ENCODE data around the gene OR2C1.

OR2C1 gene

DNA sequence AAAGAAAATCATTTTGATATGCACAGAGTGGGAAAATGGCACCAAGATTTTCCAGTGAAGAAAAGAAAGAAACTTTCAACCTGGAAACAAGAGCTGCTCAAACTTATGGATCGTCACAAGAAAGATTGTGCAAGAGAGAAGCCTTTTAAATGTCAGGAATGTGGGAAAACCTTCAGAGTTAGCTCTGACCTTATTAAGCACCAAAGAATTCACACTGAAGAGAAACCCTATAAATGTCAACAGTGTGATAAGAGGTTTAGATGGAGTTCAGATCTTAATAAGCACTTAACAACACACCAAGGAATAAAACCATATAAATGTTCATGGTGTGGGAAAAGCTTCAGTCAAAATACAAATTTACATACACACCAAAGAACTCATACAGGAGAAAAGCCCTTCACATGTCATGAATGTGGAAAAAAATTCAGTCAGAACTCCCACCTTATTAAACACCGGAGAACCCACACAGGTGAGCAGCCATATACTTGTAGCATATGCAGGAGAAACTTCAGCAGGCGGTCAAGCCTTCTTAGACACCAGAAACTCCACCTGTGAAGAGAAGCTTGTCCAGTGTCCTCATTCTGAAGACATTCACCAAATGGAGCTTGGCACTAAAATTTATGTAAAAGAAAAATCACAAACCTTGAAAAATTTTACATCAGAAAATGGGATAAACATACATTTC is 38.2 kb upstream of the OR2C1 start:
- no peak for TF ChIP-seq EZH2 (IDR thresholded peaks at IDR 0.05; ENCODE audit: borderline replicate concordance, low read depth, low read length, severe bottlenecking)
- TF ChIP-seq, protein P1, sequence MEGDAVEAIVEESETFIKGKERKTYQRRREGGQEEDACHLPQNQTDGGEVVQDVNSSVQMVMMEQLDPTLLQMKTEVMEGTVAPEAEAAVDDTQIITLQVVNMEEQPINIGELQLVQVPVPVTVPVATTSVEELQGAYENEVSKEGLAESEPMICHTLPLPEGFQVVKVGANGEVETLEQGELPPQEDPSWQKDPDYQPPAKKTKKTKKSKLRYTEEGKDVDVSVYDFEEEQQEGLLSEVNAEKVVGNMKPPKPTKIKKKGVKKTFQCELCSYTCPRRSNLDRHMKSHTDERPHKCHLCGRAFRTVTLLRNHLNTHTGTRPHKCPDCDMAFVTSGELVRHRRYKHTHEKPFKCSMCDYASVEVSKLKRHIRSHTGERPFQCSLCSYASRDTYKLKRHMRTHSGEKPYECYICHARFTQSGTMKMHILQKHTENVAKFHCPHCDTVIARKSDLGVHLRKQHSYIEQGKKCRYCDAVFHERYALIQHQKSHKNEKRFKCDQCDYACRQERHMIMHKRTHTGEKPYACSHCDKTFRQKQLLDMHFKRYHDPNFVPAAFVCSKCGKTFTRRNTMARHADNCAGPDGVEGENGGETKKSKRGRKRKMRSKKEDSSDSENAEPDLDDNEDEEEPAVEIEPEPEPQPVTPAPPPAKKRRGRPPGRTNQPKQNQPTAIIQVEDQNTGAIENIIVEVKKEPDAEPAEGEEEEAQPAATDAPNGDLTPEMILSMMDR (IDR thresholded peaks at IDR 0.05; ENCODE audit: borderline replicate concordance, extremely low read depth, low read length, poor library complexity, severe bottlenecking): no peak
- no peak overlapping the region for H3K4me2 ChIP-seq (ENCODE audit: insufficient read depth, low read length)
- no peak for DNase-seq
- H3K4me3 ChIP-seq (ENCODE audit: low read depth in 1 of 2, low read length in 2 of 2): no peak overlapping the region
- H3K79me2 ChIP-seq (ENCODE audit: insufficient read depth, low read length): no peaks in the 10 kb centered on the region
- H3K9me3 ChIP-seq (ENCODE audit: insufficient read depth, low read length, severe bottlenecking): peaks cover 38% of the 10 kb centered on the region
- no peaks in the 10 kb centered on the region for H4K20me1 ChIP-seq (ENCODE audit: insufficient read depth, low read length)
- H3K27ac ChIP-seq (ENCODE audit: low read length): no peak overlapping the region
- peaks cover 20% of the 10 kb centered on the region; the same call in 1 of the 2 replicates for H3K36me3 ChIP-seq (ENCODE audit: insufficient read depth, low read length)
- H3K27me3 ChIP-seq (ENCODE audit: insufficient read depth, low read length, poor library complexity): no peaks in the 10 kb centered on the region
- H3K4me1 ChIP-seq (ENCODE audit: insufficient read depth, low read length): no peaks in the 10 kb centered on the region
- no peak for ATAC-seq (ENCODE audit: insufficient read depth, low read depth)
- H2AFZ ChIP-seq (ENCODE audit: low read depth, low read length): no peak overlapping the region
- H3K9ac ChIP-seq (ENCODE audit: low read depth, low read length): no peak overlapping the region

DNA sequence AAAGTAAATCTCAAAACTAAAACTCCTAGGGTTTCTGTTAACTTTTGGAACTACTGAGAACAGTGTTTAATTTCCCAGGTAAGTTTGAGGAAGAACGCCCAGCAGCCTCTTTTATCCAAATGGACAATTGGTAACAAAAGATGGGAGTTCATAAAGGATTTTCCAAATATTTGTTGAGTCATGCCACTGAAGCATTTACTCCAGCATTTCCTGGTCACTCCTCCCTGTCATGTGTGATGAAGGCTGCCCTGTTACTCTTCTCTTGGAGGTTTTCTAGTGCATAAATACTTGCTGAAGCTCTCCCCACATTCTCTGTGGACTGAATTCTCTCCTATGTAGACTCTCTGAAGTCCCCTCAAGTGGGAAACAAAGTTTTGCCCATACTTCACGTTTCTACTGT is 33.9 kb upstream of the OR2C1 start:
- Histone ChIP-seq H3K9me3 (ENCODE audit: insufficient read depth, low read length, severe bottlenecking) (peaks cover 23% of the 10 kb centered on the region), H3K36me3 (ENCODE audit: insufficient read depth, low read length) (peaks cover 7% of the 10 kb centered on the region; the same call in 1 of the 2 replicates), H2AFZ (ENCODE audit: low read depth, low read length) (no peak overlapping the region), H3K27me3 (ENCODE audit: insufficient read depth, low read length, poor library complexity) (no peaks in the 10 kb centered on the region), H3K4me1 (ENCODE audit: insufficient read depth, low read length) (no peaks in the 10 kb centered on the region), H3K4me2 (ENCODE audit: insufficient read depth, low read length) (no peak overlapping the region), H3K4me3 (ENCODE audit: low read depth in 1 of 2, low read length in 2 of 2) (no peak overlapping the region), H4K20me1 (ENCODE audit: insufficient read depth, low read length) (no peaks in the 10 kb centered on the region), H3K9ac (ENCODE audit: low read depth, low read length) (no peak overlapping the region), H3K27ac (ENCODE audit: low read length) (no peak overlapping the region), H3K79me2 (ENCODE audit: insufficient read depth, low read length) (no peaks in the 10 kb centered on the region)
- TF ChIP-seq, protein P1 (IDR thresholded peaks at IDR 0.05; ENCODE audit: borderline replicate concordance, extremely low read depth, low read length, poor library complexity, severe bottlenecking): no peak
- TF ChIP-seq EZH2 (IDR thresholded peaks at IDR 0.05; ENCODE audit: borderline replicate concordance, low read depth, low read length, severe bottlenecking): no peak
- no peak for ATAC-seq (ENCODE audit: insufficient read depth, low read depth)
- no peak for DNase-seq

DNA sequence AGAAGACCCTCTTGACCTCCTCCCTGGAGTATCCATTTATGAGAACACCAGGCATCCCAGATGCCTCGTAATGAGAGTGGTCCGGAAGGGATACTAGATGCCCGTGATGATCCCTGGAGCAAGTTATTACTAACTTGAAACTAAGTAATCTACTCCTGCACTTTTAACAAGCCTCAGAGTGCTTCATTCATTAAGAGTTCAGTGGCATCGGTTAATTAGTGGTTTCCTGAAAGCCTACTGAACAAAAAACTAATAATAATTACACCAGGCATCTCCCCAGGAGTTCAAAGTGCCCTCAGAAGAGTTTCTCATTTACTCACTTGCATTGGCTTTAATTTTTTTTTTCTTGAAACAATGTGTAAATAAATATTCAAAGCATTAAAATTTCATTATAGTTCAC is 28.2 kb upstream of the OR2C1 start:
- Histone ChIP-seq H3K4me1 (ENCODE audit: insufficient read depth, low read length) (no peaks in the 10 kb centered on the region), H3K27ac (ENCODE audit: low read length) (no peak overlapping the region), H3K27me3 (ENCODE audit: insufficient read depth, low read length, poor library complexity) (no peaks in the 10 kb centered on the region), H3K4me2 (ENCODE audit: insufficient read depth, low read length) (no peak overlapping the region), H3K9ac (ENCODE audit: low read depth, low read length) (no peak overlapping the region), H3K4me3 (ENCODE audit: low read depth in 1 of 2, low read length in 2 of 2) (no peak overlapping the region), H3K36me3 (ENCODE audit: insufficient read depth, low read length) (no peaks in the 10 kb centered on the region), H3K9me3 (ENCODE audit: insufficient read depth, low read length, severe bottlenecking) (no peaks in the 10 kb centered on the region), H3K79me2 (ENCODE audit: insufficient read depth, low read length) (no peaks in the 10 kb centered on the region), H4K20me1 (ENCODE audit: insufficient read depth, low read length) (no peaks in the 10 kb centered on the region), H2AFZ (ENCODE audit: low read depth, low read length) (no peak overlapping the region)
- ATAC-seq (ENCODE audit: insufficient read depth, low read depth): no peak
- no peak for DNase-seq
- TF ChIP-seq EZH2 (IDR thresholded peaks at IDR 0.05; ENCODE audit: borderline replicate concordance, low read depth, low read length, severe bottlenecking): no peak
- TF ChIP-seq, protein P1 (IDR thresholded peaks at IDR 0.05; ENCODE audit: borderline replicate concordance, extremely low read depth, low read length, poor library complexity, severe bottlenecking): no peak

All from DND-41 (cell line).